NCI-H774 (cell line): ENCODE data around the gene SPDL1.

ENCODE experiments used
- DNase-seq: peaks from one replicate; lab custom pipeline; 2025; lab: John Stamatoyannopoulos, UW

Gene SPDL1

GRCh38 chr5:169583424-169584220 is at the start of gene SPDL1:
Gene SPDL1 (plus strand): TSS chr5:169583773. CDS start chr5:169588417, 4,644 bp downstream.
- DNase-seq: peak; percentile 92

GRCh38 chr5:169534311-169534880 is 49.2 kb upstream of the SPDL1 start:
- DNase-seq: no peak

GRCh38 chr5:169534939-169535338 is 48.6 kb upstream of the SPDL1 start:
- DNase-seq: no peak

GRCh38 chr5:169538944-169539343 is 44.6 kb upstream of the SPDL1 start:
- no peak for DNase-seq

GRCh38 chr5:169542811-169543210 is 40.8 kb upstream of the SPDL1 start:
- DNase-seq: no peak

- no peak for DNase-seq
Measured at GRCh38 chr5:169544264-169544950, 39.2 kb upstream of the SPDL1 start.

- DNase-seq: no peak
Measured at GRCh38 chr5:169545762-169546161, 37.8 kb upstream of the SPDL1 start.

- DNase-seq: no peak
Measured at GRCh38 chr5:169546346-169546745, 37.2 kb upstream of the SPDL1 start.

GRCh38 chr5:169547508-169547907 is 36.1 kb upstream of the SPDL1 start:
- DNase-seq: no peak

- no peak for DNase-seq
Measured at GRCh38 chr5:169548315-169548714, 35.3 kb upstream of the SPDL1 start.

- no peak for DNase-seq
Measured at GRCh38 chr5:169549453-169550100, 34.0 kb upstream of the SPDL1 start.

- DNase-seq: no peak
Measured at GRCh38 chr5:169550227-169550626, 33.3 kb upstream of the SPDL1 start.

- DNase-seq: no peak
Measured at GRCh38 chr5:169551146-169551545, 32.4 kb upstream of the SPDL1 start.

GRCh38 chr5:169551696-169552095 is 31.9 kb upstream of the SPDL1 start:
- DNase-seq: no peak

- DNase-seq: no peak
Measured at GRCh38 chr5:169554251-169554650, 29.3 kb upstream of the SPDL1 start.

GRCh38 chr5:169557838-169558237 is 25.7 kb upstream of the SPDL1 start:
- no peak for DNase-seq

- DNase-seq: no peak
Measured at GRCh38 chr5:169561893-169562292, 21.7 kb upstream of the SPDL1 start.

GRCh38 chr5:169563369-169563768 is 20.2 kb upstream of the SPDL1 start:
- no peak for DNase-seq

GRCh38 chr5:169566202-169566601 is 17.4 kb upstream of the SPDL1 start:
- DNase-seq: no peak

- DNase-seq: no peak
Measured at GRCh38 chr5:169567079-169567478, 16.5 kb upstream of the SPDL1 start.

GRCh38 chr5:169569513-169569912 is 14.1 kb upstream of the SPDL1 start:
- no peak for DNase-seq

- DNase-seq: no peak
Measured at GRCh38 chr5:169571355-169571754, 12.2 kb upstream of the SPDL1 start.
